HG03025 (cell line): ENCODE results near the gene ZC3H12A.
"Not testable (repeated sequence)": the region's sequence is repeated elsewhere in the genome, so short reads cannot be mapped to it uniquely, and the experiment has no call there.

Experiments used
- ATAC-seq: cut with Tn5 transposase; IDR thresholded peaks from one replicate; pipeline ENCODE4 v1.9.1; 2021; ENCODE audit warnings: mild to moderate bottlenecking, moderate library complexity; ENCODE audit not compliant: unreplicated experiment, low FRiP score

Gene ZC3H12A

GRCh38 chr1:37498872-37499617 lies 24.7 kb downstream of the ZC3H12A start:
- no peak for ATAC-seq

- no peak for ATAC-seq
Measured at GRCh38 chr1:37501661-37502060, 27.3 kb downstream of the ZC3H12A start.

DNA sequence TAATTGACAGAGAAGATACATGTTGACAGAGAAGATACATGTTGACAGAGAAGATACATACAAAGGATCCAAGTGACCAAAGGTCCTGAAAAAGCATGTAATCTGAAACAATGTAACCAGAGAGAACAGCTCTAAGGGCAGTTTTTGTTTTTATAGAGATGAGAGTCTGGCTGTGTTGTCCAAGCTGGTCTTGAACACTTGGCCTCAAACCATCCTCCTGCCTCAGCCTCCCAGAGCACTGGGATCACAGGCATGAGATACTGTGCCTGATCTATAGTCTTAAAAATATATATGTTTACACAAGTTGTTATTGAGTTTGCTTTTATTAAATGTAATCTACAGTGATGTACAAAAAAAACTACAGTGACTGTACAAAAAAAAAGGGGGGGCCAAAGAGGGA lies 27.7 kb downstream of the ZC3H12A start:
- ATAC-seq: no peak

GRCh38 chr1:37502791-37503190 lies 28.4 kb downstream of the ZC3H12A start:
- ATAC-seq: not testable (repeated sequence)

DNA sequence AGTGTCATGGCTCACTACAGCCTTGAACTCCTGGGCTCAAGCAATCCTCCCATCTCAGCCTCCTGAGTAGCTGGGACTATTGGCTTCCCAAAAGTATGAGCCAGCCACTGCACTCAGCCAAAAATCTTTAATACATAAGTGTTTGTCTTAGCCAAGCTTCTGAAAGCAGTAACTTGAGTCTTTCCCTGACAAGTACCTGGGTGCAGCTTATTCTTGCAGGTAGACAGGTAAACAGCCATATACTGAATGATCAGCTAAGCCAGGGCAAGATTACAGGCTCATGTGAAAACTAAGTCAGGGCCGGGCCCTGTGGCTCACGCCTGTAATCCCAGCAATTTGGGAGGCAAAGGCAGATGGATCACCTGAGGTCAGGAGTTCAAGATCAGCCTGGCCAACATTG lies 32.4 kb downstream of the ZC3H12A start:
- ATAC-seq: no peak

DNA sequence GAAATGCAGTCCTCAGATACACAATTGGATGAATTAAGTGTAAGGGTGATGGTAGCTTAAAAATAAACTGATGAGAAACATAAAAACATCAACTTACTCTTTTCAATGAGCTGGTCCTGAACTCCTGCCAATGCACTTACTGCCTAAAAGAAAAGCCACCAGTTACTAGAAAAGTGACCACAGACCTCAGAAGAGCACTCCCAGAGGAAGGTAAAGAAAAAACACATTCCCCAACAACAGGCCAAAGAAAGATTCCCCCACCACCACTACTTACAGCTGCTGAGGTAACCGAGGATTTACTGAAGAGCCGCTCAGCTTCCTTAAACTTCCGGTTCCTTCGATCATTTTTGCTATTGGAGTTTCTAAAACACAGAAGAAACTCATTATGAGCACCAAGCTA lies 34.8 kb downstream of the ZC3H12A start:
- ATAC-seq: no peak

GRCh38 chr1:37513795-37514349 lies 39.5 kb downstream of the ZC3H12A start:
- ATAC-seq: peak; percentile 44

GRCh38 chr1:37514350-37515184 lies 40.2 kb downstream of the ZC3H12A start, which contains the start of gene MEAF6:
MEAF6 (minus strand) TSS chr1:37514766; CDS start chr1:37514746, 20 bp downstream.
- ATAC-seq: peak; percentile 68

DNA sequence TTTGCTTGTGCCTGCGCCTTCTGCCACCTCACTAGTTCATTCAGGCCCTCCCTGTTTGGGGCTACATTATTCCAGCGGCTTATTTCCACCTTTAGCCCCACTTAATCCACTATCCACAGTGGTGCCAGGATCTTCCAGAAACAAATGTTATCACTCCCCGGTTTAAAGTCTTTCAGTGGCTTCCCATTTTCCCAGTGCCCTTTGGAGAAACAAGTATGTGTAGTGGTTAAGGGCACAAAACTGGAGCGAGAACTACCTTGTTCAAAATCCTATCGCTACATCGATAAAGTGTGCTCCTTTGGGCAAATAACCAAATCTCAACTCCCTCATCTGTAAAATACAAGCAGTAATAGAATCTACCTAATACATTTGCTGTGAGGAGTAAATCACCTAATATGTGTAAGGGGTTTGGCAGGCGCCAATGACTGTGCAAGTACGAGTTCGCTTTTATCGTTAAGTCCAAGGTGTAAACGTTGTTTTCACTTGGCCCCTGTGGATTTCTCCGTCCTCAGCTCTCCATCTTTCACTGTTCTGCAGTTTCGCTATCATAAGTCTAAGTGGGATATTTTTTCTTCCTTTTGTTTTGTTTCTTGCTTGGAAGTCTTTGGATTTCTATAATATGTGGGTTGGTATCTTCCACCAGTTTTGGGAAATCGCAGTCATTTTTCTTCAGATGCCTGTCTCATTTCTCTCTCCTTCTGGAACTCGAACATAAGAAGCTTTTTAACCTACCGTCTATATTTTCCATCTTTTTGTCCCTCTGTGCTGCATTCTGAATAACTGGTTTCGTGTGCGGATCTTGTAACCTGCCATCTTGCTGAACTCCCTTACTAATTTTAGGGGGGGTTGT lies 41.0 kb downstream of the ZC3H12A start:
- peak; percentile 11 for ATAC-seq

DNA sequence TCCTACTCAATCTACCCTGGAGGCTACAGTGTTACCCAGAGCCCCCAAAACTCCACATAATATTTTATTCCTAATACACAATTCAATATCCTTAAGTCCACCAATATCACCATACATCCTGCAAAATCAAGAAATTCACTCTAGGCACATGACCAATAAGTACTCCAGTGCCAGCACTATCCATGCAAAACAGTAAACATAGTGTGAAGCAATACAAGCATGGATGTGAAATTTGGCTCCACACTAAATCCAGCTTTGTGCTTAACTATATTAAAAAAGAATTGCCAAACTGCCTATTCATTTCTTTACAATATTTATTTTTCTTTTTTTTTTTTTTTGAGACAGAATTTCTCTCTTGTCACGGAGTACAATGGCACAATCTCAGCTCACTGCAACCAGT lies 43.2 kb downstream of the ZC3H12A start:
- ATAC-seq: no peak

GRCh38 chr1:37518241-37518640 lies 43.9 kb downstream of the ZC3H12A start:
- not testable (repeated sequence) for ATAC-seq

GRCh38 chr1:37518929-37519328 lies 44.5 kb downstream of the ZC3H12A start:
- ATAC-seq: not testable (repeated sequence)

GRCh38 chr1:37519613-37520012 lies 45.2 kb downstream of the ZC3H12A start:
- no peak for ATAC-seq

DNA sequence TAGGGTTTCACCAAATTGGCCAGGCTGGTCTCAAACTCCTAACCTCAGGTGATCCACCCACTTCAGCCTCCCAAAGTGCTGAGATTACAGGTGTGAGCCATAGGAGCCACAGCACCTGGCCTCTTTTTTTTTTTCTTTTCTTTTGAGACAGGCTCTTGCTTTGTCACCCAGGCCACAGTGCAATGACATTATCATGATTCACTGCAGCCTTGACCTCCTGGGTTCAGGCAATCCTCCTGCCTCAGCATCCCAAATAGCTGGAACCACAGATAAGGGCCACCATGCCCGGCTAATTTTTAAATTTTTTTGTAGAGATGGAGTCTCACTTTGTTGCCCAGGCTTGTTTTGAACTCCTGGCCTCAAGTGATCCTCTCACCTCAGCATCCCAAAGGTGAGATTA lies 55.5 kb downstream of the ZC3H12A start:
- not testable (repeated sequence) for ATAC-seq

GRCh38 chr1:37532418-37533156 lies 58.2 kb downstream of the ZC3H12A start:
- not testable (repeated sequence) for ATAC-seq

- no peak for ATAC-seq
Measured at GRCh38 chr1:37533317-37534093, 59.1 kb downstream of the ZC3H12A start.
